ENCODE data around the gene PPP4C.
"Not testable (repeated sequence)": the region's sequence is repeated elsewhere in the genome, so short reads cannot be mapped to it uniquely, and the experiment has no call there.

PPP4C gene

DNA sequence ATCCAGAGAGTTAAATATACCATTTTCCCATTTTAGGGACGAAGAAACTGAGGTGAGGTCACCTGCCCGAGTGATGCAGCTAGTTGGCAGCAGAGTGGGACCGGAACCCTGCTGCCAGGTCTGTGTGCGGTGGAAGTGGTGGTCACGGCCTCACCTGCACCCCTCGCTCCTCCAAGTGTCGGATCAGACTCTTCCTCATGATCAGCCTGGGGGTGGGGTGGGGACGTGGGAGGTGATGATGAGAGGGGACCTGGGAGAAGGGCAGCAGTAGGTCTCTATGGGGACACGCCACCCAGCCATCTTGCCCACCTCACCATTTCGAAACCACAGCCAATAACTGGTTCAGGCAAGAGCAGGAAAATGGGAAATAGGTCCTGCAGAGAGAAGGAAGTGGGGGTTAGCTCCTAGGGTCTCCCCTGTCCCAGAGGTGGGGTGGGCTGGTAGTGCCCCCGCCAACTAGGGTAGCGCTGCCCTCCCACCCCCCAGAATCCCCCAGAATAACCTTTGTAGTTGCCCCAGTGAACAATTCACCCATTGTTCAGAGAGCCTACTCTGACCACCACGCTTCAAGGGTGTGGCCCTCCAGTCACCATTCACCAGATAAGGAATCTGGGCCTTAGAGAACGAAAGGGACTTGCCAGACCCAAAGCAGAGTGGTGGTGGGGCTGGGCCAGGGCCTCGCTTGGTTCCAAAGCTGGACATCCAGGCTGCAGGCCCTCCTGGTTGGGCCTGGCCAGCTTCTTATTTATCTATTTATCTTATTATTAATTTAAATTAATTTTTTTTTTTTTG lies 32.5 kb downstream of the PPP4C start:
- TF ChIP-seq, protein P1, sequence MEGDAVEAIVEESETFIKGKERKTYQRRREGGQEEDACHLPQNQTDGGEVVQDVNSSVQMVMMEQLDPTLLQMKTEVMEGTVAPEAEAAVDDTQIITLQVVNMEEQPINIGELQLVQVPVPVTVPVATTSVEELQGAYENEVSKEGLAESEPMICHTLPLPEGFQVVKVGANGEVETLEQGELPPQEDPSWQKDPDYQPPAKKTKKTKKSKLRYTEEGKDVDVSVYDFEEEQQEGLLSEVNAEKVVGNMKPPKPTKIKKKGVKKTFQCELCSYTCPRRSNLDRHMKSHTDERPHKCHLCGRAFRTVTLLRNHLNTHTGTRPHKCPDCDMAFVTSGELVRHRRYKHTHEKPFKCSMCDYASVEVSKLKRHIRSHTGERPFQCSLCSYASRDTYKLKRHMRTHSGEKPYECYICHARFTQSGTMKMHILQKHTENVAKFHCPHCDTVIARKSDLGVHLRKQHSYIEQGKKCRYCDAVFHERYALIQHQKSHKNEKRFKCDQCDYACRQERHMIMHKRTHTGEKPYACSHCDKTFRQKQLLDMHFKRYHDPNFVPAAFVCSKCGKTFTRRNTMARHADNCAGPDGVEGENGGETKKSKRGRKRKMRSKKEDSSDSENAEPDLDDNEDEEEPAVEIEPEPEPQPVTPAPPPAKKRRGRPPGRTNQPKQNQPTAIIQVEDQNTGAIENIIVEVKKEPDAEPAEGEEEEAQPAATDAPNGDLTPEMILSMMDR (IDR thresholded peaks at IDR 0.05; ENCODE audit: borderline replicate concordance, insufficient read depth, low read depth, low read length), result no peak
- no peak overlapping the region for H3K4me3 ChIP-seq (ENCODE audit: low read depth, low read length)

DNA sequence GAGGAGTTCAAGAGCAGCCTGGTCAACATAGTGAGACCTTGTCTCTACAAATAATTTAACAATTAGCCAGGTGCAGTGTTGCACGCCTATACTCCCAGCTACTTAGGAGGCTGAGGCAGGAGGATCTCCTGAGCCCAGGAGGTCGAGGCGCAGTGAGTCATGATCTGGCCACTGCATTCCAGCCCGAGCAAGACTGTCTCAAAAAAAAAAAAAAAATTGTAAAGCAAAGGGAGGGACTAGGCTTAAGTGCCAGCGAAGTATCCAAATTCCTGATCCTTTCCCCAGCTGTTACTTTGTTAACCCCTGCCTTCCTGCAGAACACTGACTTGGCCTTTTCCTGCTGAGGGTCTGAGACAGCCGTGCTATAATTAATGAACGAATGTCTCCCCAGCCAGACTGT lies 34.9 kb downstream of the PPP4C start:
- no peak overlapping the region for H3K4me3 ChIP-seq (ENCODE audit: low read depth, low read length)
- TF ChIP-seq, protein P1 (IDR thresholded peaks at IDR 0.05; ENCODE audit: borderline replicate concordance, insufficient read depth, low read depth, low read length), result no peak

DNA sequence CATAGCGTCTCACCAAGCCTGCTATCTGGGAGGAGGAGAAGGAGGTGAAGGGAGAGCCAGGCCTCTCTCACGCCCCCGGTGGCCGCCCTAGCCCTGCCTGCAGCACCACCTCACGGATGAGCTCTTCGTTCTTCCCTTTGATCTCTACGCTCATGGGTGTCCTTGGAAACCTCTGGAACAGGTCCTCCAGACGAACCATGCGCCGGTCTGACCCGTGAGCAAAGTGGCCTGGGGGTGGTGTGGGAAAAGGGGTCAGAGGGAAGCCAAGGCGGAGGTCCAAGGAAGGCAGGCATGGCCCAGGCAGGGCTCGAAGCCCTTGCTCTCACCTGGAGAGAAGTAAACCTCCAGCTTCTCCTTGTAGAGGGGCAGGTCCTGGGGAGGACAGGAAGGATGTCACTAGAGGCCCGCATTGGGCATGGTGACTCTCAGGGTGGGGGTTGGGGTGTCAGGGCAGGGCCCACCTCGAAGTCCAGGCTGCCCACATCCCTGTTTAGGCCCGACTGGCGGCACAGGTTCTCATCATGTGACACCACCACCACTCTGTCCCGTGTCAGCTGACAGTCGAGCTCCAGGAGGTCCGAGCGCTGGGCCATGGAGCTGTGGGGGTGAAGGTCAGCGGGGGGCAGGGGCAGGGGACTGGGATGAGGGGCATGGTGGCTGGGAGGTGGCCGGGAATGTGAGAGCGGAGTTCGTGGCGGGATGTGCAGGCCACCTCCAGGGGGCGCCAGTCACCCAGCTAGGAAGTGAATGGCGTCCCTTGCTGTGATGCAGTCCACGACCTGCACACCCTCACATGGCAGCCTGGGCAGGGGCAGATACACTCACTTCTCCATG lies 36.6 kb downstream of the PPP4C start:
- TF ChIP-seq, protein P1 (IDR thresholded peaks at IDR 0.05; ENCODE audit: borderline replicate concordance, insufficient read depth, low read depth, low read length), result peak; percentile 94
- no peak overlapping the region for H3K4me3 ChIP-seq (ENCODE audit: low read depth, low read length)

DNA sequence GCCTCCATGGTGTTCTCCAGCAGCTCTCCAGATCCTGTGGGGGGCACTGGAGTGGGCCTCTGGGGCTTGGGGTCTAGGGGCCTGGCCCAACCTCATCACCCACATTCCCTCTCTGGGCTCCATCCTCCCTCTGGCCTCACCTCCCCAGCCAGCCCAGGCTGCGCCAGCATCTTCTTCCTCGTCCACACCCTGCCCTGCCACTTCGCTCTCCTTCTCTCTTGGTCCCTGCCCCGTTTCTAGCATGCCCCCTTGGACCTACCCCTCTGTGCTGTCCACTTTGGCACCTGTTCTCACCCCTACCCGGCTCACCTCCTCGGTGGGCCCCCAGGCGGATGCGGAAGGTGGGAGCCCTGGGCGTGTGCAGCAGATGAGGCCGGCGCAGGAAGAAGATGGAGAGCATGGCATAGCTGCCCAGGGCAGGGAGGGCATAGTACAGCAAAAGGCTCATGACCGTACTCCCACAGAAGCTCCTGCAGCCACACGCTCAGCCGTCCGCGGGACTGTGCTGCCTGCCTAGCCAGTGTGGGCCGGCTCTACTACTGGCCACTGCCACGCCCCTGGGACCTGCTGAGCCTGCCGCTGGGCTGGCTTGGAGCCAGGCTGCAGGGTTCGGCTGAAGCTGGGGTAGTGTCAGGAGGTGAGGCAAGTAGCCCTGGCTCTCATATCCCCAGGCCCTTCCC lies 37.4 kb downstream of the PPP4C start, which contains the start of gene GDPD3:
TSS of gene GDPD3 (minus strand) at position 507 of the 680 bp plus-strand sequence. CDS start at position 448, 59 bp downstream.
- TF ChIP-seq, protein P1 (IDR thresholded peaks at IDR 0.05; ENCODE audit: borderline replicate concordance, insufficient read depth, low read depth, low read length), result no peak
- no peak within 1 kb of the TSS for H3K4me3 ChIP-seq (ENCODE audit: low read depth, low read length)

DNA sequence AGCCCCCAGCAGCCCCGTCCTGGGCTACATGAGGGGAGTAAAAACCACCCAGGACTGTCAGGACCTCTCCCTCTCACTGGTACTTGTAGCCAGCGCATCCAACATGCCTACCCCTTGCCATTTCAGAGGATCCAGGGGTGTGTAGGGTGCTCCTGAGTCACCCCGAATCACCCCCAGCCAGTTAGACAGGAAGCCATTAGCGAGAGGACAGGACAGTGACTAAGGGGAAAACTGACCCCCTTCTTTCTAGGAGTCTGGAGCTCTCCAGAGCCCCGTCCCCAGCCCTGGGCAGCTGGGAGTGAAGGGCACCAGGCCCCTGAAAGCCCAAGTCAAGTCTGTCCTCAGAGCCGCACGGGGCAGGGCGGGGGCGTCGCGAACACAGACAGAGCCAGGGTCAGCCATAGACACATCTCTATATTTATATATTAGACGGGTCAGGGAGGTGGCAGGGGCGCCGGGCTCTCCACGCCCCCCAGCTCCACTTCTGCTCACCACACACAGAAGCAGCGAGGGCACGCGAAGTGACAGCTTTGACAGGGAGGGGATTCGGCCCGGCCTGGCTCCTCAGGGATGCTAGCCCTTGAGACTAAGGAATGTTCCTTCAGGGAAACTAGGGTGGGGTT lies 38.0 kb downstream of the PPP4C start:
- TF ChIP-seq, protein P1 (IDR thresholded peaks at IDR 0.05; ENCODE audit: borderline replicate concordance, insufficient read depth, low read depth, low read length), result no peak
- H3K4me3 ChIP-seq (ENCODE audit: low read depth, low read length), result no peak overlapping the region

DNA sequence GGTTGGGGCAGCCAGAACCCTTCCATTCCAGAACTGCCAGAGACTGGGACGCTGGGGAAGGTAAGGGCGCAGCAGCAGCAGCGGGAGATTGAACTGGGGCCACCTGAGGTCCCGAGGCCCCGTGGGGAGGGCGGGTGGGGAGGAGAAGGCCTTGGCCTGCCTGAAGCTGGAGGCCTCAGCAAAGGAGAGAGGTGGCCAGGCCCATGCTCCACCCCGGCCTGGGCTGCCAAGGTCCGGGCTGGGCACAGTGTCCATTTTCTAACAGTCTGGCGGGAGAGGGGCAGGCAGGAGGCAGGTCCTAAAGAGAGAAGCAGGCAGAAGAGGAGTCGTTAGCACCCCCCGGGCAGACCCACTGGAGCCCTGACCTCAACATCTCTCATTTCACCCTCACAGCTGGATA lies 38.6 kb downstream of the PPP4C start:
- H3K4me3 ChIP-seq (ENCODE audit: low read depth, low read length), result no peak overlapping the region
- TF ChIP-seq, protein P1 (IDR thresholded peaks at IDR 0.05; ENCODE audit: borderline replicate concordance, insufficient read depth, low read depth, low read length), result no peak

DNA sequence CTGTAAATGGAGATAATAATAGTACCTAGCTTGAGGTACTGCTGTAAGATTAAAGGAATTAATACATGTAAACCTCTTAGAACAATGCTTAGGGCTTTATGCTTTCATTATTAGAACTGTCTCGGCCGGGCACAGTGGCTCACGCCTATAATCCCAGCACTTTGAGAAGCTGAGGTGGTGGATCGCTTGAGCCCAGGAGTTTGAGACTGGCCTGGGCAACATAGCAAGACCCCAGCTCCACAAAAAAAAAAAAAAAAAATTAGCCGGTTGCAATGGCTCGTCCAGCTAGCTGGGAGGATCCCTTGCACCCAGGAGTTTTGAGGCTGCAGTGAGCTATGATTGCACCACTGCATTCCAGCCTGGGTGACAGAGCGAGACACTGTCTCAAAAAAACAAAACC lies 39.0 kb downstream of the PPP4C start:
- H3K4me3 ChIP-seq (ENCODE audit: low read depth, low read length), result not testable (repeated sequence)
